A549 (cell line): ENCODE data around the gene PPM1H. TPM values are rescaled to one million over a fixed set of nuclear protein-coding genes. Genes with fewer than 3 reads are reported as not detected.
A peak's percentile ranks its signal among the peaks of the same experiment; 100 is the strongest.

Experiments
- BHLHE40 ChIP-seq: IDR thresholded peaks from 2 replicates; pipeline ENCODE4 v1.6.1; 2012; ENCODE audit warnings: low read depth, low read length, inconsistent platforms
- CBX2 ChIP-seq: fragments of 200-600 bp; sonication (generic); IDR thresholded peaks from 2 replicates; pipeline ENCODE4 v1.6.1; 2016; ENCODE audit warnings: low read depth, mild to moderate bottlenecking, borderline replicate concordance
- CBX8 ChIP-seq: fragments of 200-600 bp; sonication (generic); IDR thresholded peaks from 2 replicates; pipeline ENCODE4 v1.6.1; 2016
- CHD2 ChIP-seq: fragments of 150-350 bp; IDR thresholded peaks from 2 replicates; pipeline ENCODE4 v1.6.1; 2014; ENCODE audit warnings: low read length; ENCODE audit not compliant: partially characterized antibody
- CHD4 ChIP-seq: fragments of 200-600 bp; sonication (generic); IDR thresholded peaks from 2 replicates; pipeline ENCODE4 v1.6.1; 2016; ENCODE audit warnings: antibody characterized with exemption, mild to moderate bottlenecking, borderline replicate concordance
- EHF ChIP-seq: fragments of 250-450 bp; sonication (Bioruptor Pico); IDR thresholded peaks from 2 replicates; pipeline ENCODE4 v1.5.0; 2020; ENCODE audit warnings: mild to moderate bottlenecking
- ELK1 ChIP-seq: fragments of 150-350 bp; IDR thresholded peaks from 2 replicates; pipeline ENCODE4 v1.6.1; 2014; ENCODE audit warnings: low read depth, mild to moderate bottlenecking, low read length
- EP300 ChIP-seq, 2 experiments: fragments of >200 bp; sonication (Bioruptor Twin); formaldehyde crosslinking; IDR thresholded peaks; 2 replicates in 1 of 2; 3 replicates in 1 of 2; pipeline ENCODE4 v1.6.1; 2016 to 2017
- FOSB ChIP-seq: fragments of 250-450 bp; sonication (Bioruptor Pico); IDR thresholded peaks from 2 replicates; pipeline ENCODE4 v1.5.0; 2020; ENCODE audit warnings: mild to moderate bottlenecking, moderate library complexity
- FOSL2 ChIP-seq, 2 experiments: fragments of 450-650 bp in 1 of 2; fragments of >200 bp in 1 of 2; sonication (Bioruptor Twin) in 1 of 2; formaldehyde crosslinking; IDR thresholded peaks; 2 replicates each; pipeline versions ENCODE4 v1.5.0 to v1.6.1; 2016 to 2020; ENCODE audit warnings: mild to moderate bottlenecking in 1 of 2, moderate library complexity in 1 of 2
- GATA3 ChIP-seq: IDR thresholded peaks from 2 replicates; pipeline ENCODE4 v1.6.1; 2012; ENCODE audit warnings: borderline replicate concordance
- HMGXB4 ChIP-seq: fragments of 250-450 bp; sonication (Bioruptor Pico); IDR thresholded peaks from 2 replicates; pipeline ENCODE4 v1.5.0; 2021; ENCODE audit warnings: mild to moderate bottlenecking, moderate library complexity, borderline replicate concordance
- HOXA7 ChIP-seq: fragments of 250-450 bp; sonication (Bioruptor Pico); IDR thresholded peaks from 2 replicates; pipeline ENCODE4 v1.5.0; 2020; ENCODE audit warnings: mild to moderate bottlenecking, moderate library complexity
- HOXB13 ChIP-seq: fragments of 250-450 bp; sonication (Bioruptor Pico); IDR thresholded peaks from 2 replicates; pipeline ENCODE4 v1.5.0; 2020; ENCODE audit warnings: low read depth, mild to moderate bottlenecking, moderate library complexity
- JUN ChIP-seq, 2 experiments: fragments of >200 bp; sonication (Bioruptor Twin); formaldehyde crosslinking; IDR thresholded peaks; 2 replicates in 1 of 2; 3 replicates in 1 of 2; pipeline ENCODE4 v1.6.1; 2016 to 2017
- JUNB ChIP-seq: fragments of >200 bp; sonication (Bioruptor Twin); formaldehyde crosslinking; IDR thresholded peaks from 2 replicates; pipeline ENCODE4 v1.6.1; 2016
- KDM1A ChIP-seq: fragments of 200-600 bp; sonication (generic); IDR thresholded peaks from 2 replicates; pipeline ENCODE4 v1.6.1; 2016; ENCODE audit warnings: low read depth, mild to moderate bottlenecking
- KDM5A ChIP-seq: fragments of 200-600 bp; sonication (generic); IDR thresholded peaks from 2 replicates; pipeline ENCODE4 v1.6.1; 2016; ENCODE audit warnings: antibody characterized with exemption, mild to moderate bottlenecking
- MAZ ChIP-seq: fragments of 150-350 bp; IDR thresholded peaks from 2 replicates; pipeline ENCODE4 v1.6.1; 2014; ENCODE audit warnings: antibody characterized with exemption, low read depth, low read length, borderline replicate concordance
- MYC ChIP-seq: IDR thresholded peaks from 2 replicates; pipeline ENCODE4 v1.6.1; 2012; ENCODE audit warnings: mild to moderate bottlenecking, inconsistent platforms, low read length, improper control_type of control experiment, borderline replicate concordance
- NPAS2 ChIP-seq: fragments of 250-450 bp; sonication (Bioruptor Pico); IDR thresholded peaks from 2 replicates; pipeline ENCODE4 v1.8.0; 2022; ENCODE audit warnings: mild to moderate bottlenecking, moderate library complexity, borderline replicate concordance
- PHF8 ChIP-seq: fragments of 200-600 bp; sonication (generic); IDR thresholded peaks from 2 replicates; pipeline ENCODE4 v1.6.1; 2016; ENCODE audit warnings: low read depth, mild to moderate bottlenecking, antibody characterized with exemption, moderate library complexity, borderline replicate concordance
- POLR2A ChIP-seq: IDR thresholded peaks from 2 replicates; pipeline ENCODE4 v1.6.1; 2012; ENCODE audit warnings: mild to moderate bottlenecking, low read length
- POLR2AphosphoS2 ChIP-seq: conservative IDR thresholded peaks from 2 replicates; pipeline ENCODE4 v1.6.1; 2012; ENCODE audit warnings: low read length, improper control_type of control experiment, inconsistent platforms
- RAD21 ChIP-seq, 2 experiments: fragments of >200 bp in 1 of 2; sonication (Bioruptor Twin) in 1 of 2; formaldehyde crosslinking in 1 of 2; IDR thresholded peaks in 1 of 2; conservative IDR thresholded peaks in 1 of 2; 2 replicates in 1 of 2; 3 replicates in 1 of 2; pipeline ENCODE4 v1.6.1; 2012 to 2018; ENCODE audit warnings: inconsistent platforms in 1 of 2
- REST ChIP-seq: fragments of 200-600 bp; sonication (generic); IDR thresholded peaks from 2 replicates; pipeline ENCODE4 v1.6.1; 2016; ENCODE audit warnings: antibody characterized with exemption, mild to moderate bottlenecking, moderate library complexity
- RFX5 ChIP-seq: fragments of 450-650 bp; IDR thresholded peaks from 2 replicates; pipeline ENCODE4 v1.7.1; 2014; ENCODE audit warnings: antibody characterized with exemption, mild to moderate bottlenecking, moderate library complexity
- TP53 ChIP-seq: fragments of 250-450 bp; sonication (Bioruptor Pico); IDR thresholded peaks from 2 replicates; pipeline ENCODE4 v1.5.0; 2021; ENCODE audit warnings: mild to moderate bottlenecking, moderate library complexity
- ZFP36 ChIP-seq: fragments of 450-650 bp; IDR thresholded peaks from 2 replicates; pipeline ENCODE4 v1.6.1; 2014; ENCODE audit warnings: borderline replicate concordance; ENCODE audit not compliant: partially characterized antibody
- ZNF302 ChIP-seq: fragments of 250-450 bp; sonication (Bioruptor Pico); IDR thresholded peaks from 2 replicates; pipeline ENCODE4 v1.9.0; 2021; ENCODE audit warnings: inconsistent platforms, mild to moderate bottlenecking, moderate library complexity
- polyA plus RNA-seq, 4 experiments: library from polyadenylated mRNA; depleted of rRNA in 3 of 4; stranded (reverse); fragments of >200 nt; fragmentation: RNase III in 1 of 4; extraction: RNeasy Plus Mini Kit Qiagen cat#74134 plus additional on column Dnase treatment in 1 of 4; gene quantifications; 2 replicates in 3 of 4; 3 replicates in 1 of 4; pipeline ENCODE4 v1.2.3, GENCODE V29; 2011 to 2017
- TF ChIP-seq, protein P1 (sequence below): IDR thresholded peaks from 2 replicates; pipeline ENCODE4 v1.6.1; 2012
- TF ChIP-seq, protein P2 (sequence below): fragments of >200 bp; sonication (Bioruptor Twin); formaldehyde crosslinking; IDR thresholded peaks from 2 replicates; pipeline ENCODE4 v1.6.1; 2016
- TF ChIP-seq, protein P3 (sequence below): fragments of >200 bp; sonication (Bioruptor Twin); formaldehyde crosslinking; IDR thresholded peaks from 3 replicates; pipeline ENCODE4 v1.5.1; 2016

The PPM1H gene
- polyA plus RNA-seq, 2 of the 4 experiments (the other 2 are of a cell fraction): 7.8 TPM

GRCh38 chr12:62785941-62786559 lies 148.9 kb downstream of the PPM1H start (continued):
- TF ChIP-seq ELK1: no peak
- TF ChIP-seq CBX2: no peak
- TF ChIP-seq NPAS2 (CRISPR knock-in tag): peak; percentile 23; the same call in 1 of the 2 replicates
- TF ChIP-seq ZFP36: no peak
- TF ChIP-seq BHLHE40: peak; percentile 77
- TF ChIP-seq, protein P1, sequence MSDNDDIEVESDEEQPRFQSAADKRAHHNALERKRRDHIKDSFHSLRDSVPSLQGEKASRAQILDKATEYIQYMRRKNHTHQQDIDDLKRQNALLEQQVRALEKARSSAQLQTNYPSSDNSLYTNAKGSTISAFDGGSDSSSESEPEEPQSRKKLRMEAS: peak; percentile 78
- peak; percentile 87 for TF ChIP-seq FOSL2 (IDR thresholded peaks at IDR 0.05)
- peak; percentile 94 for TF ChIP-seq FOSL2 (CRISPR knock-in tag; IDR thresholded peaks at IDR 0.05)
- no peak for TF ChIP-seq MAZ
- peak; percentile 96 for TF ChIP-seq GATA3
- peak; percentile 86; the same call in 1 of the 2 replicates for TF ChIP-seq TP53 (CRISPR knock-in tag)
- peak; percentile 91 for TF ChIP-seq HOXB13
- TF ChIP-seq POLR2A: peak; percentile 25
- TF ChIP-seq, protein P2, sequence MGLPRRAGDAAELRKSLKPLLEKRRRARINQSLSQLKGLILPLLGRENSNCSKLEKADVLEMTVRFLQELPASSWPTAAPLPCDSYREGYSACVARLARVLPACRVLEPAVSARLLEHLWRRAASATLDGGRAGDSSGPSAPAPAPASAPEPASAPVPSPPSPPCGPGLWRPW: peak; percentile 65; the same call in 1 of the 2 replicates
- TF ChIP-seq POLR2AphosphoS2: no peak
- TF ChIP-seq FOSB: peak; percentile 68
- no peak for TF ChIP-seq CHD4
- no peak for TF ChIP-seq CBX8
- TF ChIP-seq EP300 (IDR thresholded peaks at IDR 0.05): peak; percentile 92 to 96; a peak in 4 of 5 replicates
- no peak for TF ChIP-seq KDM5A
- 0 out of 2 replicates have a peak, but pooled peaks have one; percentile 44 for TF ChIP-seq HOXA7 (CRISPR knock-in tag)
- peak; percentile 96 for TF ChIP-seq JUNB
- no peak for TF ChIP-seq REST
- peak; percentile 89 to 94 for TF ChIP-seq JUN (IDR thresholded peaks at IDR 0.05)
- peak; percentile 66; the same call in 1 of the 2 replicates for TF ChIP-seq EHF (CRISPR knock-in tag)
- no peak for TF ChIP-seq PHF8
- TF ChIP-seq, protein P3, sequence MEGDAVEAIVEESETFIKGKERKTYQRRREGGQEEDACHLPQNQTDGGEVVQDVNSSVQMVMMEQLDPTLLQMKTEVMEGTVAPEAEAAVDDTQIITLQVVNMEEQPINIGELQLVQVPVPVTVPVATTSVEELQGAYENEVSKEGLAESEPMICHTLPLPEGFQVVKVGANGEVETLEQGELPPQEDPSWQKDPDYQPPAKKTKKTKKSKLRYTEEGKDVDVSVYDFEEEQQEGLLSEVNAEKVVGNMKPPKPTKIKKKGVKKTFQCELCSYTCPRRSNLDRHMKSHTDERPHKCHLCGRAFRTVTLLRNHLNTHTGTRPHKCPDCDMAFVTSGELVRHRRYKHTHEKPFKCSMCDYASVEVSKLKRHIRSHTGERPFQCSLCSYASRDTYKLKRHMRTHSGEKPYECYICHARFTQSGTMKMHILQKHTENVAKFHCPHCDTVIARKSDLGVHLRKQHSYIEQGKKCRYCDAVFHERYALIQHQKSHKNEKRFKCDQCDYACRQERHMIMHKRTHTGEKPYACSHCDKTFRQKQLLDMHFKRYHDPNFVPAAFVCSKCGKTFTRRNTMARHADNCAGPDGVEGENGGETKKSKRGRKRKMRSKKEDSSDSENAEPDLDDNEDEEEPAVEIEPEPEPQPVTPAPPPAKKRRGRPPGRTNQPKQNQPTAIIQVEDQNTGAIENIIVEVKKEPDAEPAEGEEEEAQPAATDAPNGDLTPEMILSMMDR: no peak
- no peak for TF ChIP-seq KDM1A
- 0 out of 2 replicates have a peak, but pooled peaks have one; percentile 59 for TF ChIP-seq RFX5
- TF ChIP-seq HMGXB4: no peak
- TF ChIP-seq MYC: 0 out of 2 replicates have a peak, but pooled peaks have one; percentile 27
- no peak for TF ChIP-seq CHD2
- TF ChIP-seq RAD21 (conservative IDR thresholded peaks at IDR 0.05 in 1 of 2, IDR thresholded peaks at IDR 0.05 in 1 of 2): peak; percentile 31 to 63; a peak in 4 of 5 replicates
- TF ChIP-seq ZNF302 (CRISPR knock-in tag): peak; percentile 38; the same call in 1 of the 2 replicates
